ENCODE results near the gene PRPF8.

Gene PRPF8

DNA sequence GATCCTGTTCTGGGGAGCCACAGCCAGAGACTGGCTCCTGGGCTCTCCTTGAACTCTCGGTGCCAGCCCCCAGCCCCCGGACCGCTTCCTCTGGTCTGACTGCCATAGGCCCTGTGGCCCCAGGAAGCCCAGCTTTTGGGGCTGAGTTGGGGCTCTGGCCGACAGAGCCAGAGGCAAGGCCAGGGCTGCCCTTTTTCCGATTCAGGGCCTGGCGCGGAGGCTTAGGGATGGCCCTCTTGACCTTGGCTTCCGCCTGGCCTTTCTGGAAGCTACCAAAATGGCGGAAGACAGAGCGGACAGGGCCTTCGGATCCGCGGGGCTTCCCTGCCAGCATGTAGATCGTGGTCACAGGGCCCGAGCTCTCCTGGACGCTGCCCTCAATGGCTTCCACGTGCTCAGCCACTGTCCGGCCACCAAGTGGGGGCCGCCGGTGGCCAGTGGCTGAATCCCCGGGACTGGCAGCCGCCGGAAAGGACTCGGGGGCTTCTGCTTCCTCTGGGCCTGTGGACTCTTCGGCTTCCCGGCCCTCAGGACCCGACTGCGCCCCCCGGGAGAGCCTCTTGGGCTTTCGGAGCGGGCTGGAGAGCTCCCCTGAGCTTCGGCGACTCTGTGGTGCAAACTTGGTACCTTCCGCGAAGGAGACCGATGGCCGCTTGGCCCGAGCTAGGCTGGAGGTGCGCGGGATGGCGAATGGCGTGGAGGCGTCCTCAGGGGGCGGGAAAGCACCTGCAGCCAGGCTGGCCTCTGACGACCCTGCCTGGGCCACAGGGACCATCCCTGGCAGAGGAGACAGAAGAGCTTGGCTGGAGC, 49.6 kb downstream of the PRPF8 start:
- H3K4me3 Mint-ChIP-seq, result no peak overlapping the region

DNA sequence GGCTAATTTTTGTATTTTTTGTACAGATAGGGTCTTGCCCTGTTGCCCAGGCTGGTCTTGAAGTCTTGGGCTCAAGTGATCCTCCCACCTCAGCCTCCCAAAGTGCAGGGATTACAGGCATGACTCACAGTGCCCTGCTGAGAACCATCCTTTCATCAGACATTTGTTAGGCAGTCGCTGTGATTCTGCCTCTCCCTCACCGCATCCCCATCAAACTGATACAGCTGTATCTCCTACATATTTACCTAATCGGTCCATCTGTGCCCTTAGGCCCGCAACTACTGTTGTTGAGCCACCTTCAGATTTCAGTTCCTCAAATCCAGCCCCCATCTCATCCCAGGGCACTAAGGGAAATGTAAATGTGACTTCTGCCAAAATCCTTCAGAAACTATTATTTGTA, 54.0 kb downstream of the PRPF8 start:
- DNase-seq, result no peak
- H3K27me3 Mint-ChIP-seq (ENCODE audit: low read depth, poor library complexity), result peaks cover 53% of the 10 kb centered on the region
- H3K27ac Mint-ChIP-seq, result no peak overlapping the region
- no peaks in the 10 kb centered on the region for H3K9me3 Mint-ChIP-seq
- TF ChIP-seq, protein P1, sequence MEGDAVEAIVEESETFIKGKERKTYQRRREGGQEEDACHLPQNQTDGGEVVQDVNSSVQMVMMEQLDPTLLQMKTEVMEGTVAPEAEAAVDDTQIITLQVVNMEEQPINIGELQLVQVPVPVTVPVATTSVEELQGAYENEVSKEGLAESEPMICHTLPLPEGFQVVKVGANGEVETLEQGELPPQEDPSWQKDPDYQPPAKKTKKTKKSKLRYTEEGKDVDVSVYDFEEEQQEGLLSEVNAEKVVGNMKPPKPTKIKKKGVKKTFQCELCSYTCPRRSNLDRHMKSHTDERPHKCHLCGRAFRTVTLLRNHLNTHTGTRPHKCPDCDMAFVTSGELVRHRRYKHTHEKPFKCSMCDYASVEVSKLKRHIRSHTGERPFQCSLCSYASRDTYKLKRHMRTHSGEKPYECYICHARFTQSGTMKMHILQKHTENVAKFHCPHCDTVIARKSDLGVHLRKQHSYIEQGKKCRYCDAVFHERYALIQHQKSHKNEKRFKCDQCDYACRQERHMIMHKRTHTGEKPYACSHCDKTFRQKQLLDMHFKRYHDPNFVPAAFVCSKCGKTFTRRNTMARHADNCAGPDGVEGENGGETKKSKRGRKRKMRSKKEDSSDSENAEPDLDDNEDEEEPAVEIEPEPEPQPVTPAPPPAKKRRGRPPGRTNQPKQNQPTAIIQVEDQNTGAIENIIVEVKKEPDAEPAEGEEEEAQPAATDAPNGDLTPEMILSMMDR (IDR thresholded peaks at IDR 0.05), result no peak
- peaks cover 22% of the 10 kb centered on the region for H3K4me1 Mint-ChIP-seq
- H3K36me3 Mint-ChIP-seq (ENCODE audit: low read depth), result no peaks in the 10 kb centered on the region
- peak overlapping the region; percentile 80 for H3K4me3 Mint-ChIP-seq

More for the DNA sequence above, 49.6 kb downstream of the PRPF8 start:
- no peak for DNase-seq
- Mint-ChIP-seq H3K36me3 (ENCODE audit: low read depth) (no peaks in the 10 kb centered on the region), H3K4me1 (peaks cover 27% of the 10 kb centered on the region), H3K27me3 (ENCODE audit: low read depth, poor library complexity) (peaks cover 26% of the 10 kb centered on the region), H3K27ac (no peak overlapping the region), H3K9me3 (no peaks in the 10 kb centered on the region)
- TF ChIP-seq, protein P1 (IDR thresholded peaks at IDR 0.05), result no peak

- DNase-seq, result peak; percentile 40
- peaks cover 53% of the 10 kb centered on the region for H3K27me3 Mint-ChIP-seq (ENCODE audit: low read depth, poor library complexity)
- H3K9me3 Mint-ChIP-seq, result no peaks in the 10 kb centered on the region
- no peak overlapping the region for H3K27ac Mint-ChIP-seq
- H3K36me3 Mint-ChIP-seq (ENCODE audit: low read depth), result no peaks in the 10 kb centered on the region
- peaks cover 27% of the 10 kb centered on the region for H3K4me1 Mint-ChIP-seq
- TF ChIP-seq, protein P1 (IDR thresholded peaks at IDR 0.05), result peak; percentile 19
- peak overlapping the region; percentile 80 for H3K4me3 Mint-ChIP-seq
Measured at GRCh38 chr17:1629504-1630310, 55.0 kb downstream of the PRPF8 start.

DNA sequence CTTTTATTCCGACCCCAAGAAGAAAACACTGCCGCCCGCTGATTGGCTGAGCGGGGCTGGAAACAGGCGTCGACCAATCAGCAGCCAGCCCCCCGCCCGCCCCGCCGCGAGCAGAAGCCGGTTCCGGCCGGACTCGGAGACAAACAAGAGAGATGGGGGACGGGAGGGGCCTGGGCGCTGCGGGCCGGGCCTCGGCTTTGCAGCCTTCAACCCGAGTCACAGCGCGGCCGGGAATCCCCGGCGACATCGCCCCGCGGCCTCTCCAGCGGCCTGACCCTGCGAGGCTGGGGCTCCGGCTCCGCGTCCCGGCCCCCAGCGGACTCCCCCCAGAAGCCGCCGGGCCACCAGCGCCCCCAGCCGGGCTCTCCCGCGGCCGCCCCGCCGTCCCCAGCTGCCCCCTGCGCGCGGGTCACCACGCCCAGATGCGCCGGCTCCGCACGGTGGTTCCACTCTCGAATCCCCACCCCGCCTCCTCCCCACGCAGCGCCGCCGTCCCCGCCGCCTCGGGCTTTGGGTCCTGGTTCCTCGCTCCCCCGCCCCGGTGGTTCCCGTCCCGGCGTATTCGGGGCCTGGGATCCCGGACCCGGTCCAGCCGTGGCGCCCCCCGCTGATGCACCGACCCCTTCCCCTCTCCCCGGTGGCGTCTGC, 55.7 kb downstream of the PRPF8 start:
- TF ChIP-seq, protein P1 (IDR thresholded peaks at IDR 0.05), result no peak
- Mint-ChIP-seq H3K27ac (peak overlapping the region; percentile 74), H3K36me3 (ENCODE audit: low read depth) (no peaks in the 10 kb centered on the region), H3K27me3 (ENCODE audit: low read depth, poor library complexity) (peaks cover 53% of the 10 kb centered on the region), H3K9me3 (no peaks in the 10 kb centered on the region), H3K4me3 (peak overlapping the region; percentile 84), H3K4me1 (peaks cover 27% of the 10 kb centered on the region)
- peak; percentile 94 for DNase-seq

DNA sequence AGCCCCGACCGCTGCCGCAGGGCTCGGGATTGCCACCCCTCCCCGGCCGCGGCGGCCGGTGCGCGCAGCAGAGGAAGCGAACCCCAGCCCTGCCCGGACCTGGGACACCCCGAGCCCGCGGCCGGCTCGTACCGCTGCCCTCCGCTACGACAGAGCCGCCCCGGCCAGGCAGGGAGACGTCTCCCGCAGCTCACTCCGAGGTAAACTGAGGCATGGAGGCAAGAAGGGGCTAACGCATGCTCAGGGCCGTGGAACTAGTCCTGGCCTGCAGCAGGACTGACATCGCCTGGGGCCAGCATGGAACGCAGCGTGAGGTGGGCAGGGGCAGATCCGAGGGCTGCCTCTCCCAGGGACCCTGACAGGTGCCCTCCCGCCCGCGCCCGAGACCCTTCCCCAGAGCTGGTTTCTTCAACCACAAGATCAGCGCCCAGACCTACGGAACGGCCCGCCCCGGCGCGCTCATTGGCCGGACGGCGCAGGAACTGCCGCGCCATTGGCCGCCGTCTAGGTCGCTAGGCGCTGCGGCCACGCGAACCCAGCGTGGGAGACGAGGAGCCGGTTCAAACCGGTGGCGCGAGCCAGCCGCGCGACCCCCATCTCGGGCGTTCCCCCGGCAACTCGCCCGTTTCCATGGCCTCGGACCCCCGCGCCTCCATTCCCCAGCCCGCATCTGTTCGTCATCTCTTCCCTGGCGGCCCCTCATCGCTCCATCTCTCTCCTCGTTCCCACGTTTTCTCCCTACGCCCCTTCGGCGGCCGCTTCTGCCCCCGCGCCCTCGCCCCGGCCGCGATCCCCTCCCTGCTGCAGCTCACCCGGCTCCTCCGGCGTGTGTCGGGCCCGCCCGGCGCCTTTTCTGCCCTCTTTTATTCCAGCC, 56.4 kb downstream of the PRPF8 start, which contains the start of gene SLC43A2:
SLC43A2 (minus strand) TSS at position 853 of the 874 bp plus-strand sequence. CDS start 960 bp downstream, outside the sequence.
- H3K36me3 Mint-ChIP-seq (ENCODE audit: low read depth), result no peaks in the 10 kb centered on the region
- peak within 1 kb of the TSS; percentile 84 for H3K4me3 Mint-ChIP-seq
- H3K27ac Mint-ChIP-seq, result peak within 1 kb of the TSS; percentile 74
- peaks cover 53% of the 10 kb centered on the region for H3K27me3 Mint-ChIP-seq (ENCODE audit: low read depth, poor library complexity)
- H3K4me1 Mint-ChIP-seq, result peaks cover 27% of the 10 kb centered on the region
- TF ChIP-seq, protein P1 (IDR thresholded peaks at IDR 0.05), result no peak
- DNase-seq, result peak; percentile 85
- H3K9me3 Mint-ChIP-seq, result no peaks in the 10 kb centered on the region
